ENCODE measurements around the gene REXO1. TPM values are rescaled to one million over a fixed set of nuclear protein-coding genes. Genes with fewer than 3 reads are reported as not detected.

REXO1 gene
- total and polyA plus RNA-seq, 2 donors (not counting 1 experiment from before 2014, with no cell fraction given), result 72.6 to 898 TPM

DNA sequence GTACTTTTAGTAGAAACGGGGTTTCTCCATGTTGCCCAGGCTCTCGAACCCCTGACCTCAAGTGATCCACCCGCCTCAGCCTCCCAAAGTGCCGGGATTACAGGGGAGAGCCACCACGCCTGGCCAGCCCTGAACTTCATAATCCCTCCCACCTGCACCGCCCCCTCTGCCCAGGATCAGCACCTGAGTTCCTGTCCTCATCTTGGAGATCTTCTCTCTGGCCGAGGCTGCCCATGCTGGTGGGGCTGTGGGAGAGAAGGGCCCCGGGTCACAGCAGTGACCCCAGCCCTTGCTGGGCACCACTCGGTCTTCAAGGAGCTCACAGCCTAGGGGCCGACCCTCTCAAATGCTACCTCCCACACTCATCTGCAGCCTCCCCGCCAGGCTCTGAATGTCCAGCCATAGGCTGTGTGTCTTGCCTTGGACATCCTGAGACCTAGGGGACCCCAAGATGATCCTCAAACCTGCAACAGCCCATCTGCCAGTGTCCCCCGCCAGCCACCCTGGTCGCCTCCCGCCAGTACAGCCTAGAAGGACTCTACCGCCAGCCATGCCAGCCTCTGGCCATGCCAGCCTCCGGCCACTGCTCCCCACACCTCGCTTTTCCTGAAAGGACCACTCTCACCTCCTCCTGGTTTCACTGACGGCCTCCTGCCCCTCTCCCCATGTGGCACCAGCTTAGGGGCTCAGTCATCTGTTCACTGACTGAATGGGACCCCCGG is 37.7 kb downstream of the REXO1 start:
- Histone ChIP-seq H3K27ac (ENCODE audit: low read length in 2 of 2) (no peak overlapping the region), H3K4me2 (replicated peaks; ENCODE audit: low read depth, low read length, poor library complexity, severe bottlenecking) (no peak overlapping the region), H3K4me3 (ENCODE audit: control extremely low read depth in 1 of 5, extremely low read depth in 1 of 5, insufficient read depth in 1 of 5, low read depth in 2 of 5, low read length in 4 of 5) (no peak overlapping the region), H3K27me3 (replicated peaks in 1 of 4; ENCODE audit: control extremely low read depth in 1 of 4, control insufficient read depth in 3 of 4, insufficient read depth in 4 of 4, low read length in 3 of 4) (no peaks in the 10 kb centered on the region), H3K9me3 (ENCODE audit: control extremely low read depth in 1 of 3, control insufficient read depth in 2 of 3, insufficient read depth in 1 of 3, low read length in 2 of 3) (peaks cover 0 to 5% (median 0%) of the 10 kb centered on the region in 3 donors), H4K20me1 (ENCODE audit: control insufficient read depth, insufficient read depth, low read length, poor library complexity, severe bottlenecking) (peaks cover 13% of the 10 kb centered on the region), H2AFZ (ENCODE audit: insufficient read depth, low read depth, low read length, poor library complexity, severe bottlenecking) (no peak overlapping the region), H3K36me3 (replicated peaks in 1 of 2; ENCODE audit: control extremely low read depth in 1 of 2, control insufficient read depth in 1 of 2, extremely low read depth in 1 of 2, insufficient read depth in 2 of 2, low read length in 1 of 2) (peaks cover 0 to 7% of the 10 kb centered on the region in 2 experiments), H3K79me2 (ENCODE audit: control insufficient read depth, insufficient read depth, low read length) (no peaks in the 10 kb centered on the region), H3K9ac (ENCODE audit: low read length) (no peak overlapping the region), H3K4me1 (ENCODE audit: control insufficient read depth in 2 of 2, insufficient read depth in 2 of 2, low read length in 2 of 2) (peaks cover 9 to 19% of the 10 kb centered on the region in 2 donors)
- ChIA-PET POLR2A (interaction anchor here (0.6 kb wide), 1 partner anchor 612 kb away, joined by 11 read pairs; no protein-coding TSS in a partner anchor), CTCF (interaction anchor here (2.0 kb wide), 1 partner anchor 16 kb away, joined by 5 read pairs; no protein-coding TSS in a partner anchor)
- ATAC-seq (ENCODE audit: low read depth), result no peak
- intact Hi-C loops (cut with micrococcal nuclease), result loop anchor here (5.0 kb wide), 1 partner anchor 617 kb away; the partner anchor contains the start of gene TIMM13
- TF ChIP-seq, protein P1, sequence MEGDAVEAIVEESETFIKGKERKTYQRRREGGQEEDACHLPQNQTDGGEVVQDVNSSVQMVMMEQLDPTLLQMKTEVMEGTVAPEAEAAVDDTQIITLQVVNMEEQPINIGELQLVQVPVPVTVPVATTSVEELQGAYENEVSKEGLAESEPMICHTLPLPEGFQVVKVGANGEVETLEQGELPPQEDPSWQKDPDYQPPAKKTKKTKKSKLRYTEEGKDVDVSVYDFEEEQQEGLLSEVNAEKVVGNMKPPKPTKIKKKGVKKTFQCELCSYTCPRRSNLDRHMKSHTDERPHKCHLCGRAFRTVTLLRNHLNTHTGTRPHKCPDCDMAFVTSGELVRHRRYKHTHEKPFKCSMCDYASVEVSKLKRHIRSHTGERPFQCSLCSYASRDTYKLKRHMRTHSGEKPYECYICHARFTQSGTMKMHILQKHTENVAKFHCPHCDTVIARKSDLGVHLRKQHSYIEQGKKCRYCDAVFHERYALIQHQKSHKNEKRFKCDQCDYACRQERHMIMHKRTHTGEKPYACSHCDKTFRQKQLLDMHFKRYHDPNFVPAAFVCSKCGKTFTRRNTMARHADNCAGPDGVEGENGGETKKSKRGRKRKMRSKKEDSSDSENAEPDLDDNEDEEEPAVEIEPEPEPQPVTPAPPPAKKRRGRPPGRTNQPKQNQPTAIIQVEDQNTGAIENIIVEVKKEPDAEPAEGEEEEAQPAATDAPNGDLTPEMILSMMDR (IDR thresholded peaks at IDR 0.05), result no peak
- no peak for TF ChIP-seq EZH2 (IDR thresholded peaks at IDR 0.05; ENCODE audit: borderline replicate concordance, insufficient read depth, low read depth, low read length, poor library complexity, severe bottlenecking)
- WGBS (ENCODE audit: insufficient coverage), result 93% methylated on average over 18 of the region's 19 CpGs
- Mint-ChIP-seq H3K9me3 (ENCODE audit: insufficient read depth) (no peaks in the 10 kb centered on the region), H3K27ac (no peak overlapping the region), H3K4me1 (peaks cover 12% of the 10 kb centered on the region), H3K27me3 (no peaks in the 10 kb centered on the region), H3K4me3 (peak overlapping the region; percentile 97)
- DNase-seq, result no peak

DNA sequence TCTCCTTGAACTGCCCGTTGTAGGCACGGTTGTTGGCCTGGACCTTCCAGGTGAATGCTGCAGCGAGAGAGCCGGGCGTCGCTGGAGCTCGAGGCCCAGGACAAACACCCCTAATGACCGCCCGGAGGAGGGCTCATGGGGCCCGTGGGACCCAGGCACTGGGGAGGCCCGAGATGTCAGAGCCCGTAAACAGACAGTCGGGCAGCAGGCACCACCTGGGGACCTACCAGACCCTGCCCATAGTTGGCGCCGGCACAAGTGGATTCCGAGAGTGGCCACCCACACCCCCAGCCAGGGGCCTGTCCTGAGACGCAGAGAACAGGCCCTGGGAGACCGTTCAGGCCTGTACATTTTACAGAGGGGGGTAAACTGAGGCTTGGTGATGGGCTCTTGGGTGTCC is 38.6 kb downstream of the REXO1 start:
- H3K9me3 ChIP-seq (ENCODE audit: control extremely low read depth in 1 of 3, control insufficient read depth in 2 of 3, insufficient read depth in 1 of 3, low read length in 2 of 3), result peaks cover 0 to 5% (median 0%) of the 10 kb centered on the region in 3 donors
- Mint-ChIP-seq H3K4me3 (no peak overlapping the region), H3K9me3 (ENCODE audit: insufficient read depth) (no peaks in the 10 kb centered on the region), H3K27me3 (no peaks in the 10 kb centered on the region), H3K4me1 (peaks cover 12% of the 10 kb centered on the region), H3K27ac (no peak overlapping the region)
- ChIA-PET POLR2A (interaction anchor here (0.6 kb wide), 1 partner anchor 613 kb away, joined by 11 read pairs; no protein-coding TSS in a partner anchor), CTCF (interaction anchor here (1.1 kb wide), 1 partner anchor 259 kb away, joined by 3 read pairs; no protein-coding TSS in a partner anchor)
- intact Hi-C loops (cut with micrococcal nuclease), result loop anchor here (5.0 kb wide), 1 partner anchor 618 kb away; the partner anchor contains the start of gene TIMM13
- no peak overlapping the region for H2AFZ ChIP-seq (ENCODE audit: insufficient read depth, low read depth, low read length, poor library complexity, severe bottlenecking)
- no peak overlapping the region for H3K4me2 ChIP-seq (replicated peaks; ENCODE audit: low read depth, low read length, poor library complexity, severe bottlenecking)
- peaks cover 9 to 19% of the 10 kb centered on the region in 2 donors for H3K4me1 ChIP-seq (ENCODE audit: control insufficient read depth in 2 of 2, insufficient read depth in 2 of 2, low read length in 2 of 2)
- no peak for TF ChIP-seq EZH2 (IDR thresholded peaks at IDR 0.05; ENCODE audit: borderline replicate concordance, insufficient read depth, low read depth, low read length, poor library complexity, severe bottlenecking)
- TF ChIP-seq, protein P1 (IDR thresholded peaks at IDR 0.05), result no peak
- no peak overlapping the region for H3K9ac ChIP-seq (ENCODE audit: low read length)
- no peak for ATAC-seq (ENCODE audit: low read depth)
- H3K36me3 ChIP-seq (replicated peaks in 1 of 2; ENCODE audit: control extremely low read depth in 1 of 2, control insufficient read depth in 1 of 2, extremely low read depth in 1 of 2, insufficient read depth in 2 of 2, low read length in 1 of 2), result no peaks in the 10 kb centered on the region
- H3K4me3 ChIP-seq (ENCODE audit: control extremely low read depth in 1 of 5, extremely low read depth in 1 of 5, insufficient read depth in 1 of 5, low read depth in 2 of 5, low read length in 4 of 5), result no peak overlapping the region
- 92% methylated on average over 16 of the region's 18 CpGs for WGBS (ENCODE audit: insufficient coverage)
- H3K79me2 ChIP-seq (ENCODE audit: control insufficient read depth, insufficient read depth, low read length), result no peaks in the 10 kb centered on the region
- DNase-seq, result no peak
- H4K20me1 ChIP-seq (ENCODE audit: control insufficient read depth, insufficient read depth, low read length, poor library complexity, severe bottlenecking), result peaks cover 12% of the 10 kb centered on the region
- H3K27ac ChIP-seq (ENCODE audit: low read length in 2 of 2), result no peak overlapping the region
- H3K27me3 ChIP-seq (replicated peaks in 1 of 4; ENCODE audit: control extremely low read depth in 1 of 4, control insufficient read depth in 3 of 4, insufficient read depth in 4 of 4, low read length in 3 of 4), result no peaks in the 10 kb centered on the region
